CD4-positive, alpha-beta T cell (primary cell): ENCODE data around the gene FSTL4. TPM values are rescaled to one million over a fixed set of nuclear protein-coding genes. Genes with fewer than 3 reads are reported as not detected.

Experiments
- ATAC-seq: fragments of 200-7000 bp; cut with Tn5 transposase; one replicate; pipeline ENCODE4 v1.10.0; 2022; ENCODE audit warnings: mild to moderate bottlenecking; ENCODE audit not compliant: poor library complexity
- CTCF ChIA-PET: fragments of 350-600 bp; sonication (Branson Sonifier 250); formaldehyde crosslinking; loops from one replicate; lab custom pipeline; 2021; ENCODE audit warnings: antibody characterized with exemption, inconsistent platforms; lab: Charles Lee
- POLR2A ChIA-PET: fragments of 350-600 bp; sonication (Branson Sonifier 250); formaldehyde crosslinking; loops from one replicate; lab custom pipeline; 2021; ENCODE audit warnings: antibody characterized with exemption, inconsistent platforms; lab: Charles Lee
- DNase-seq, 14 experiments: peaks; one replicate each; pipeline ENCODE4 v3.0.0-alpha.2; 2013 to 2020; ENCODE audit warnings: mixed read lengths in 2 of 14
- H3K27ac ChIP-seq, 2 donors: one replicate each; pipeline versions ENCODE4 v1.5.1 to v1.7.0; 2013; ENCODE audit warnings: low read length in 2 of 2, low read depth in 1 of 2, mild to moderate bottlenecking in 1 of 2
- H3K27me3 ChIP-seq, 2 experiments: 1 replicate in 1 of 2; 2 replicates in 1 of 2; pipeline versions ENCODE4 v1.6.1 to v1.7.0; 2013; ENCODE audit warnings: low read length in 2 of 2, control low read depth in 1 of 2, mild to moderate bottlenecking in 1 of 2, moderate library complexity in 1 of 2; ENCODE audit not compliant: insufficient read depth in 2 of 2, control insufficient read depth in 1 of 2
- H3K36me3 ChIP-seq: one replicate; pipeline ENCODE4 v1.6.1; 2013; ENCODE audit warnings: low read length, control low read depth; ENCODE audit not compliant: insufficient read depth
- H3K4me1 ChIP-seq: one replicate; pipeline ENCODE4 v1.6.1; 2013; ENCODE audit warnings: low read length, control low read depth; ENCODE audit not compliant: insufficient read depth
- H3K4me3 ChIP-seq: one replicate; pipeline ENCODE4 v1.5.1; 2013; ENCODE audit warnings: mild to moderate bottlenecking, low read length, moderate library complexity
- H3K9me3 ChIP-seq, 2 experiments: 1 replicate in 1 of 2; 2 replicates in 1 of 2; pipeline versions ENCODE4 v1.6.1 to v1.7.0; 2013; ENCODE audit warnings: low read length in 2 of 2, mild to moderate bottlenecking in 2 of 2, control low read depth in 1 of 2, moderate library complexity in 1 of 2; ENCODE audit not compliant: control insufficient read depth in 1 of 2, insufficient read depth in 1 of 2
- H3K27ac Mint-ChIP-seq: one replicate; pipeline ENCODE4 v1.8.0; 2020; ENCODE audit warnings: mixed read lengths
- H3K27me3 Mint-ChIP-seq: one replicate; pipeline ENCODE4 v1.8.0; 2021; ENCODE audit warnings: mixed read lengths
- H3K36me3 Mint-ChIP-seq: one replicate; pipeline ENCODE4 v1.8.0; 2021; ENCODE audit warnings: low read depth, mixed read lengths
- H3K4me1 Mint-ChIP-seq: one replicate; pipeline ENCODE4 v1.8.0; 2021; ENCODE audit warnings: low read depth, mixed read lengths
- H3K4me3 Mint-ChIP-seq: one replicate; pipeline ENCODE4 v1.8.0; 2020; ENCODE audit warnings: mild to moderate bottlenecking, mixed read lengths
- H3K9me3 Mint-ChIP-seq: one replicate; pipeline ENCODE4 v1.8.0; 2020; ENCODE audit warnings: mixed read lengths
- intact Hi-C, 2 experiments: fragments of 100-400 bp; cut with DNase I in 1 of 2; cut with micrococcal nuclease in 1 of 2; formaldehyde crosslinking; loops; one replicate each; pipeline versions ENCODE4 v1.15.1 to v1.9.0; 2023 to 2025; cut with DNase I, micrococcal nuclease
- total RNA-seq, 174 experiments: library from RNA in 2 of 174; stranded (reverse) in 2 of 174; gene quantifications; one replicate each; pipeline ENCODE4 v1.2.3 and lab custom pipeline; 2021 to 2026
- TF ChIP-seq, protein P1 (sequence below): fragments of 200-600 bp; IDR thresholded peaks from one replicate; pipeline ENCODE4 v1.8.0; 2022; ENCODE audit warnings: antibody characterized with exemption, mild to moderate bottlenecking

The FSTL4 gene
- total RNA-seq, 2 experiments from 2014 or later: not detected

GRCh38 chr5:133581918-133582317 lies 30.4 kb downstream of the FSTL4 start:
- Mint-ChIP-seq H3K27me3 (peaks cover 50% of the 10 kb centered on the region), H3K4me1 (no peaks in the 10 kb centered on the region), H3K27ac (no peak overlapping the region), H3K4me3 (no peak overlapping the region), H3K9me3 (no peaks in the 10 kb centered on the region), H3K36me3 (no peaks in the 10 kb centered on the region)
- DNase-seq: no peak
- Histone ChIP-seq H3K4me1 (no peaks in the 10 kb centered on the region), H3K36me3 (no peaks in the 10 kb centered on the region), H3K4me3 (no peak overlapping the region), H3K27ac (no peak overlapping the region), H3K27me3 (peaks cover 0 to 2% of the 10 kb centered on the region in 2 experiments), H3K9me3 (no peaks in the 10 kb centered on the region)
- TF ChIP-seq, protein P1, sequence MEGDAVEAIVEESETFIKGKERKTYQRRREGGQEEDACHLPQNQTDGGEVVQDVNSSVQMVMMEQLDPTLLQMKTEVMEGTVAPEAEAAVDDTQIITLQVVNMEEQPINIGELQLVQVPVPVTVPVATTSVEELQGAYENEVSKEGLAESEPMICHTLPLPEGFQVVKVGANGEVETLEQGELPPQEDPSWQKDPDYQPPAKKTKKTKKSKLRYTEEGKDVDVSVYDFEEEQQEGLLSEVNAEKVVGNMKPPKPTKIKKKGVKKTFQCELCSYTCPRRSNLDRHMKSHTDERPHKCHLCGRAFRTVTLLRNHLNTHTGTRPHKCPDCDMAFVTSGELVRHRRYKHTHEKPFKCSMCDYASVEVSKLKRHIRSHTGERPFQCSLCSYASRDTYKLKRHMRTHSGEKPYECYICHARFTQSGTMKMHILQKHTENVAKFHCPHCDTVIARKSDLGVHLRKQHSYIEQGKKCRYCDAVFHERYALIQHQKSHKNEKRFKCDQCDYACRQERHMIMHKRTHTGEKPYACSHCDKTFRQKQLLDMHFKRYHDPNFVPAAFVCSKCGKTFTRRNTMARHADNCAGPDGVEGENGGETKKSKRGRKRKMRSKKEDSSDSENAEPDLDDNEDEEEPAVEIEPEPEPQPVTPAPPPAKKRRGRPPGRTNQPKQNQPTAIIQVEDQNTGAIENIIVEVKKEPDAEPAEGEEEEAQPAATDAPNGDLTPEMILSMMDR: no peak
- POLR2A ChIA-PET: no interaction called here
- no peak for ATAC-seq
- CTCF ChIA-PET: no interaction called here
- intact Hi-C loops: no loop called here

DNA sequence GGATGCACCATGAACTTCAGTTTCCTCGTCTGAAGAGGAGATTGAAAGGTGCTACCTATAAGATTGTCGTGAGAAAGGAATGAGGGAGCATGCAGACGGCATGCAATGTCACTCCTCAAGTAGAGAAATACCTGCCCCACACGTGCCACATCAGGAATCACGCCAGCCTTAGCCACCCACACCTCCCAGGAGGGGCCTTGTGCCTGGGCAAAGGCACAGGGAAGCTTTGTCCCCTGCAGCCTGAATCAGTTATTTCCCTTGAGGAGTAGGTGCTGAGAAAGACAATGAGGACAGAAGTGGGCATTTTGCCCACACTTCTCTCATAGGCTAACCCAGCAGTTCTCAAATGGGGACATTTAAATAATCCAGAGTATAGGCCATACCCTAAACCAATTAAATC lies 31.0 kb downstream of the FSTL4 start:
- TF ChIP-seq, protein P1: no peak
- ChIA-PET POLR2A (no interaction called here), CTCF (no interaction called here)
- Mint-ChIP-seq H3K4me3 (no peak overlapping the region), H3K36me3 (no peaks in the 10 kb centered on the region), H3K27ac (no peak overlapping the region), H3K9me3 (no peaks in the 10 kb centered on the region), H3K27me3 (peaks cover 50% of the 10 kb centered on the region), H3K4me1 (no peaks in the 10 kb centered on the region)
- H3K27me3 ChIP-seq: peaks cover 0 to 2% of the 10 kb centered on the region in 2 experiments
- no peak overlapping the region for H3K4me3 ChIP-seq
- no peaks in the 10 kb centered on the region for H3K9me3 ChIP-seq
- no peaks in the 10 kb centered on the region for H3K36me3 ChIP-seq
- intact Hi-C loops: no loop called here
- no peak overlapping the region for H3K27ac ChIP-seq
- H3K4me1 ChIP-seq: no peaks in the 10 kb centered on the region
- no peak for DNase-seq
- ATAC-seq: no peak

DNA sequence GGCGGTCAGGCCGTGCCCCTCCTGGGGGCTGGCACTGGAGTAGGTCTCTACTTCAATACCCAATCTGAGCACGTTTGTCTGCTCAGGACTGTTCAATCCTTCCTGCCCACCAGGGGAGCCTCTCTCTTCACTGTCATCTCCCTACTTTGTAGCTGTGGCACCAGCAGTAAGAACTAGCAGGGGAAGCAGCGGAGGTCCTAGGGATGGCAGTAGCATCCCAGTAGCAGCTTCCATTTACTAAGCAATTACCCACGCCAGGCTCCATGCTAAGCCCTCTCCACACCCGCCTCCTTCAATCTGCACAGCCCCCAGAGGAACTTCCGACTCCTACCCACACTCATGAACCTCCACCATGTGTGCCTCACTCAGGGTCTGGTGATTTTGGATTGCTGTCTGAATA lies 31.7 kb downstream of the FSTL4 start:
- H3K36me3 Mint-ChIP-seq: no peaks in the 10 kb centered on the region

More for the DNA sequence above, 31.7 kb downstream of the FSTL4 start:
- intact Hi-C loops: no loop called here
- Mint-ChIP-seq H3K9me3 (no peaks in the 10 kb centered on the region), H3K4me1 (no peaks in the 10 kb centered on the region), H3K27me3 (peaks cover 50% of the 10 kb centered on the region), H3K4me3 (no peak overlapping the region), H3K27ac (no peak overlapping the region)
- H3K36me3 ChIP-seq: no peaks in the 10 kb centered on the region
- DNase-seq (no peak), ATAC-seq (no peak)
- TF ChIP-seq, protein P1: no peak
- ChIA-PET POLR2A (interaction anchor here (0.9 kb wide), 1 partner anchor 225 kb away, joined by 3 read pairs; no protein-coding TSS in a partner anchor), CTCF (no interaction called here)
- no peak overlapping the region for H3K4me3 ChIP-seq
- peaks cover 0 to 2% of the 10 kb centered on the region in 2 experiments for H3K27me3 ChIP-seq
- H3K4me1 ChIP-seq: no peaks in the 10 kb centered on the region
- H3K27ac ChIP-seq: no peak overlapping the region
- no peaks in the 10 kb centered on the region for H3K9me3 ChIP-seq
